H1 (cell line): ENCODE data around the gene KRT75. TPM values are rescaled to one million over a fixed set of nuclear protein-coding genes. Genes with fewer than 3 reads are reported as not detected.

Experiments used
- CTCF ChIA-PET: fragments of 300-600 bp; sonication (Branson Sonifier 250); formaldehyde crosslinking; loops from one replicate; lab custom pipeline; 2021; ENCODE audit not compliant: partially characterized antibody; lab: Charles Lee
- POLR2A ChIA-PET: fragments of 300-600 bp; sonication (Branson Sonifier 250); formaldehyde crosslinking; loops from one replicate; lab custom pipeline; 2021; ENCODE audit warnings: inconsistent platforms; ENCODE audit not compliant: partially characterized antibody; lab: Charles Lee
- DNase-seq, 2 experiments: peaks; one replicate each; pipeline versions ENCODE4 v3.0.0 to v3.0.0-alpha.2; 2010 to 2022; ENCODE audit warnings: low spot score in 2 of 2, low read depth in 1 of 2, mixed read lengths in 1 of 2
- FAIRE-seq: peaks from 2 replicates; lab custom pipeline; 2011; peaks lifted over from hg19 to GRCh38; lab: Jason Lieb, UNC
- H2AFZ ChIP-seq: 2 replicates; pipeline ENCODE4 v1.8.1; 2012; ENCODE audit warnings: low read length, inconsistent platforms
- H2AK5ac ChIP-seq: 2 replicates; pipeline ENCODE4 v1.6.1; 2013; ENCODE audit warnings: low read depth, low read length
- H2BK120ac ChIP-seq: replicated peaks from 2 replicates; pipeline ENCODE3; 2013; ENCODE audit warnings: low read depth, low read length, inconsistent platforms
- H2BK12ac ChIP-seq: 2 replicates; pipeline ENCODE4 v1.6.1; 2013; ENCODE audit warnings: low read depth, low read length
- H2BK15ac ChIP-seq: 2 replicates; pipeline ENCODE4 v1.6.1; 2013; ENCODE audit warnings: low read length
- H2BK20ac ChIP-seq: 2 replicates; pipeline ENCODE4 v1.6.1; 2013; ENCODE audit warnings: low read length
- H2BK5ac ChIP-seq: 2 replicates; pipeline ENCODE4 v1.6.1; 2013; ENCODE audit warnings: low read depth, low read length
- H3K14ac ChIP-seq: 2 replicates; pipeline ENCODE4 v1.6.1; 2013; ENCODE audit warnings: inconsistent platforms; ENCODE audit not compliant: insufficient read length
- H3K18ac ChIP-seq: 2 replicates; pipeline ENCODE4 v1.6.1; 2013; ENCODE audit warnings: low read length; ENCODE audit errors: extremely low read depth
- H3K23ac ChIP-seq: 2 replicates; pipeline ENCODE4 v1.6.1; 2013; ENCODE audit warnings: inconsistent platforms; ENCODE audit not compliant: insufficient read length
- H3K23me2 ChIP-seq: 2 replicates; pipeline ENCODE4 v1.6.1; 2013; ENCODE audit warnings: low read depth, low read length
- H3K27ac ChIP-seq: 2 replicates; pipeline ENCODE4 v1.6.1; 2011; ENCODE audit warnings: low read depth, low read length, inconsistent platforms
- H3K27me3 ChIP-seq, 4 experiments: replicated peaks in 1 of 4; 1 replicate in 1 of 4; 2 replicates in 3 of 4; pipeline versions ENCODE4 v1.6.1 to v1.8.1; 2011 to 2013; ENCODE audit warnings: low read length in 3 of 4, mild to moderate bottlenecking in 3 of 4, inconsistent platforms in 2 of 4, mixed read lengths in 2 of 4, moderate library complexity in 1 of 4; ENCODE audit not compliant: control insufficient read depth in 3 of 4, insufficient read depth in 3 of 4; ENCODE audit errors: extremely low read depth in 1 of 4
- H3K36me3 ChIP-seq, 4 experiments: 2 replicates each; pipeline versions ENCODE4 v1.6.1 to v1.8.1; 2011 to 2013; ENCODE audit warnings: mild to moderate bottlenecking in 4 of 4, low read length in 3 of 4, moderate library complexity in 2 of 4, control low read depth in 1 of 4, inconsistent platforms in 1 of 4; ENCODE audit not compliant: insufficient read depth in 4 of 4, control insufficient read depth in 2 of 4
- H3K4ac ChIP-seq: replicated peaks from 2 replicates; pipeline ENCODE3; 2013; ENCODE audit warnings: low read length, low read depth, mixed read lengths, inconsistent platforms; ENCODE audit not compliant: insufficient read length
- H3K4me1 ChIP-seq, 4 experiments: replicated peaks in 1 of 4; 1 replicate in 1 of 4; 2 replicates in 3 of 4; pipeline versions ENCODE4 v1.6.1 to v1.8.1; 2011 to 2013; ENCODE audit warnings: low read length in 3 of 4, inconsistent platforms in 2 of 4, mixed read lengths in 1 of 4; ENCODE audit not compliant: insufficient read depth in 4 of 4, control insufficient read depth in 3 of 4
- H3K4me2 ChIP-seq, 2 experiments: 2 replicates each; pipeline versions ENCODE4 v1.6.1 to v1.8.1; 2011 to 2013; ENCODE audit warnings: low read depth in 2 of 2, low read length in 2 of 2, control low read depth in 1 of 2, inconsistent platforms in 1 of 2, mild to moderate bottlenecking in 1 of 2; ENCODE audit not compliant: insufficient read depth in 1 of 2
- H3K4me3 ChIP-seq, 4 experiments: fragments of 200-600, 300-600 bp in 1 of 4; sonication (generic), shearing (Covaris generic), sonication (Bioruptor Twin) in 1 of 4; 2 replicates each; pipeline versions ENCODE4 v1.5.1 to v1.8.1; 2011 to 2016; ENCODE audit warnings: low read length in 4 of 4, low read depth in 3 of 4, control low read depth in 2 of 4, inconsistent platforms in 2 of 4, mild to moderate bottlenecking in 2 of 4, mixed read lengths in 1 of 4, moderate library complexity in 1 of 4; ENCODE audit not compliant: insufficient read depth in 2 of 4; ENCODE audit errors: extremely low read depth in 1 of 4
- H3K56ac ChIP-seq: replicated peaks from 2 replicates; pipeline ENCODE3; 2013; ENCODE audit warnings: low read depth, mild to moderate bottlenecking, mixed read lengths, low read length, inconsistent platforms; ENCODE audit not compliant: insufficient read length
- H3K79me1 ChIP-seq: 2 replicates; pipeline ENCODE4 v1.6.1; 2013; ENCODE audit warnings: low read depth, low read length, control low read depth
- H3K79me2 ChIP-seq, 2 experiments: 2 replicates each; pipeline versions ENCODE4 v1.6.1 to v1.8.1; 2012 to 2013; ENCODE audit warnings: low read length in 2 of 2, mild to moderate bottlenecking in 2 of 2, inconsistent platforms in 1 of 2; ENCODE audit not compliant: insufficient read depth in 2 of 2, control insufficient read depth in 1 of 2
- H3K9ac ChIP-seq, 4 experiments: replicated peaks in 1 of 4; 1 replicate in 1 of 4; 2 replicates in 3 of 4; pipeline versions ENCODE4 v1.6.1 to v1.8.1; 2011 to 2013; ENCODE audit warnings: low read depth in 3 of 4, low read length in 3 of 4, control low read depth in 2 of 4, mild to moderate bottlenecking in 2 of 4, moderate library complexity in 2 of 4, inconsistent platforms in 1 of 4; ENCODE audit errors: extremely low read depth in 1 of 4
- H3K9me3 ChIP-seq, 2 experiments: 2 replicates each; pipeline versions ENCODE4 v1.6.1 to v1.8.1; 2012 to 2013; ENCODE audit warnings: mild to moderate bottlenecking in 2 of 2, moderate library complexity in 2 of 2, control low read depth in 1 of 2, inconsistent platforms in 1 of 2, low read depth in 1 of 2, low read length in 1 of 2, mixed read lengths in 1 of 2; ENCODE audit not compliant: insufficient read depth in 2 of 2
- H4K20me1 ChIP-seq, 2 experiments: replicated peaks in 1 of 2; 2 replicates each; pipeline versions ENCODE3 to v1.8.1; 2011 to 2013; ENCODE audit warnings: inconsistent platforms in 2 of 2, low read length in 2 of 2, mild to moderate bottlenecking in 1 of 2; ENCODE audit not compliant: insufficient read depth in 2 of 2, control insufficient read depth in 1 of 2
- H4K5ac ChIP-seq: 2 replicates; pipeline ENCODE4 v1.6.1; 2013; ENCODE audit warnings: low read length, low read depth, mixed read lengths, inconsistent platforms; ENCODE audit not compliant: insufficient read length
- H4K8ac ChIP-seq: 2 replicates; pipeline ENCODE4 v1.8.0; 2013; ENCODE audit warnings: mild to moderate bottlenecking, moderate library complexity, low read length, inconsistent platforms; ENCODE audit not compliant: insufficient read depth; ENCODE audit errors: extremely low read depth
- H4K91ac ChIP-seq: replicated peaks from 2 replicates; pipeline ENCODE3; 2013; ENCODE audit warnings: low read length, mixed read lengths, inconsistent platforms; ENCODE audit not compliant: insufficient read length
- BACH1 ChIP-seq: IDR thresholded peaks from 2 replicates; pipeline ENCODE4 v1.6.1; 2012; ENCODE audit warnings: low read length, improper control_type of control experiment
- GABPA ChIP-seq: IDR thresholded peaks from 2 replicates; pipeline ENCODE4 v1.6.1; 2011; ENCODE audit warnings: mild to moderate bottlenecking, low read length, moderate library complexity, borderline replicate concordance; ENCODE audit not compliant: insufficient read depth
- MAFK ChIP-seq: IDR thresholded peaks from 2 replicates; pipeline ENCODE4 v1.6.1; 2012; ENCODE audit warnings: low read depth, mild to moderate bottlenecking, improper control_type of control experiment, low read length
- SP2 ChIP-seq: IDR thresholded peaks from 2 replicates; pipeline ENCODE4 v1.6.1; 2012; ENCODE audit warnings: mild to moderate bottlenecking, low read length, inconsistent platforms
- TAF1 ChIP-seq: IDR thresholded peaks from 2 replicates; pipeline ENCODE4 v1.6.1; 2011; ENCODE audit warnings: mild to moderate bottlenecking, low read depth, low read length
- TAF7 ChIP-seq: optimal IDR thresholded peaks from 2 replicates; pipeline ENCODE3; 2011; ENCODE audit warnings: low read depth, mild to moderate bottlenecking, inconsistent platforms, low read length, moderate library complexity, borderline replicate concordance
- TEAD4 ChIP-seq: IDR thresholded peaks from 2 replicates; pipeline ENCODE4 v1.6.1; 2012; ENCODE audit warnings: low read depth, low read length, inconsistent platforms, mixed read lengths
- whole genome bisulfite sequencing, 2 experiments: shearing (Covaris generic) in 1 of 2; methylation state at CpG; one replicate each; pipeline versions ENCODE4 v1.1.6 to v1.1.7; 2013 to 2015; ENCODE audit warnings: low lambda C conversion rate in 2 of 2, mixed read lengths in 2 of 2, inconsistent platforms in 1 of 2, low coverage in 1 of 2, missing lambda C conversion rate in 1 of 2; ENCODE audit not compliant: insufficient replicate concordance in 2 of 2, insufficient coverage in 1 of 2, insufficient read length in 1 of 2; ENCODE audit errors: extremely low coverage in 1 of 2, missing lambda C conversion rate in 1 of 2; 5-methylcytosine and 5-hydroxymethylcytosine counted together
- polyA plus RNA-seq, 7 experiments: library from polyadenylated mRNA; depleted of rRNA in 3 of 7; stranded (reverse) in 5 of 7; unstranded in 2 of 7; fragments of >200 nt in 5 of 7; fragments of 200-250 nt in 2 of 7; gene quantifications; 1 replicate in 5 of 7; 2 replicates in 1 of 7; 4 replicates in 1 of 7; pipeline versions ENCODE4 v1.2.1 to v1.2.3, GENCODE V29; 2011 to 2013; ENCODE audit warnings: missing spikeins in 2 of 7, mixed read lengths in 2 of 7
- total RNA-seq: library from RNA; stranded (reverse); fragmentation: NEBNext Ultra II Directional; extraction: Animal tissue kit (Norgen Biotek cat#: 25700); gene quantifications from 2 replicates; pipeline ENCODE4 v1.2.1, GENCODE V29; 2021

The KRT75 gene
- total and polyA plus RNA-seq, 2 of the 8 experiments (the other 6 are each of a cell fraction or from before 2014, with no cell fraction given) = not detected

- Histone ChIP-seq H3K9ac (no peak overlapping the region), H2BK12ac (no peak overlapping the region), H3K4me2 (no peak overlapping the region), H2BK120ac (no peak overlapping the region), H2BK20ac (no peak overlapping the region), H2BK15ac (no peak overlapping the region), H3K56ac (no peak overlapping the region), H3K36me3 (no peaks in the 10 kb centered on the region), H3K4ac (no peak overlapping the region), H2AFZ (no peak overlapping the region), H3K9me3 (no peaks in the 10 kb centered on the region), H3K4me1 (no peaks in the 10 kb centered on the region), H4K8ac (no peak overlapping the region; the same call in 1 of the 2 replicates), H4K20me1 (no peaks in the 10 kb centered on the region), H3K79me2 (no peaks in the 10 kb centered on the region), H2AK5ac (no peak overlapping the region), H3K18ac (no peak overlapping the region), H4K5ac (no peak overlapping the region), H4K91ac (no peak overlapping the region), H3K14ac (no peak overlapping the region), H3K27me3 (no peaks in the 10 kb centered on the region), H3K4me3 (no peak overlapping the region), H3K27ac (no peak overlapping the region), H3K79me1 (no peaks in the 10 kb centered on the region), H3K23me2 (no peaks in the 10 kb centered on the region; the same call in 1 of the 2 replicates), H2BK5ac (no peak overlapping the region), H3K23ac (no peak overlapping the region)
- FAIRE-seq (no peak), DNase-seq (no peak)
- 82% methylated on average over 10 of the region's 10 CpGs; no CpG with 5 or more reads in 1 of the 2 experiments for WGBS, 2 experiments
- CTCF ChIA-PET = interaction anchor here (1.1 to 7.8 kb wide), 4 partner anchors 12 to 464 kb away, joined by 3 to 46 read pairs (median 16); no protein-coding TSS in a partner anchor
- POLR2A ChIA-PET = no interaction called here
- no peak for TF ChIP-seq TEAD4
- no peak for TF ChIP-seq TAF1
- no peak for TF ChIP-seq TAF7
- no peak for TF ChIP-seq BACH1
- no peak for TF ChIP-seq GABPA
- no peak for TF ChIP-seq SP2
- no peak for TF ChIP-seq MAFK
Observed at GRCh38 chr12:52415870-52416750, 18.1 kb downstream of the KRT75 start.
